Fibroblast of the aortic adventitia (primary cell): ENCODE measurements around the gene THAP5. TPM values are rescaled to one million over a fixed set of nuclear protein-coding genes. Genes with fewer than 3 reads are reported as not detected.
A peak's percentile ranks its signal among the peaks of the same experiment; 100 is the strongest.

ENCODE experiments used
- DNase-seq: peaks from one replicate; pipeline ENCODE4 v3.0.0-alpha.2; 2010; ENCODE audit warnings: low read depth
- H3K4me3 ChIP-seq: 2 replicates; pipeline ENCODE4 v1.5.1; 2011; ENCODE audit warnings: low read depth, mild to moderate bottlenecking, control low read depth, low read length, moderate library complexity
- total RNA-seq: library from RNA; depleted of rRNA; stranded (reverse); fragments of >200 nt; gene quantifications from 2 replicates; pipeline ENCODE4 v1.2.3, GENCODE V29; 2012; ENCODE audit warnings: low replicate concordance
- TF ChIP-seq, protein P1 (sequence below): IDR thresholded peaks from 2 replicates; pipeline ENCODE4 v1.5.1; 2011; ENCODE audit warnings: mild to moderate bottlenecking, low read length, control low read depth, inconsistent platforms; ENCODE audit not compliant: insufficient read depth

Gene THAP5
- total RNA-seq, result 20.5 and 39.6 TPM in 2 replicates

GRCh38 chr7:108569381-108570145 is at the start of gene THAP5, which contains the start of gene DNAJB9:
TSS of gene THAP5 (minus strand) at chr7:108569706. CDS start at chr7:108569569, 137 bp downstream.
TSS of gene DNAJB9 (plus strand) at chr7:108569874. CDS start at chr7:108571727, 1,853 bp downstream.
- H3K4me3 ChIP-seq, result peak within 1 kb of the TSS; percentile 92
- TF ChIP-seq, protein P1, sequence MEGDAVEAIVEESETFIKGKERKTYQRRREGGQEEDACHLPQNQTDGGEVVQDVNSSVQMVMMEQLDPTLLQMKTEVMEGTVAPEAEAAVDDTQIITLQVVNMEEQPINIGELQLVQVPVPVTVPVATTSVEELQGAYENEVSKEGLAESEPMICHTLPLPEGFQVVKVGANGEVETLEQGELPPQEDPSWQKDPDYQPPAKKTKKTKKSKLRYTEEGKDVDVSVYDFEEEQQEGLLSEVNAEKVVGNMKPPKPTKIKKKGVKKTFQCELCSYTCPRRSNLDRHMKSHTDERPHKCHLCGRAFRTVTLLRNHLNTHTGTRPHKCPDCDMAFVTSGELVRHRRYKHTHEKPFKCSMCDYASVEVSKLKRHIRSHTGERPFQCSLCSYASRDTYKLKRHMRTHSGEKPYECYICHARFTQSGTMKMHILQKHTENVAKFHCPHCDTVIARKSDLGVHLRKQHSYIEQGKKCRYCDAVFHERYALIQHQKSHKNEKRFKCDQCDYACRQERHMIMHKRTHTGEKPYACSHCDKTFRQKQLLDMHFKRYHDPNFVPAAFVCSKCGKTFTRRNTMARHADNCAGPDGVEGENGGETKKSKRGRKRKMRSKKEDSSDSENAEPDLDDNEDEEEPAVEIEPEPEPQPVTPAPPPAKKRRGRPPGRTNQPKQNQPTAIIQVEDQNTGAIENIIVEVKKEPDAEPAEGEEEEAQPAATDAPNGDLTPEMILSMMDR, result no peak

GRCh38 chr7:108618056-108618455 is 48.5 kb upstream of the THAP5 start:
- DNase-seq, result no peak
- TF ChIP-seq, protein P1, result no peak
- H3K4me3 ChIP-seq, result no peak overlapping the region

More at GRCh38 chr7:108569381-108570145, at the start of gene THAP5, which contains the start of gene DNAJB9:
- DNase-seq, result peak; percentile 99

- TF ChIP-seq, protein P1, result no peak
- H3K4me3 ChIP-seq, result no peak overlapping the region
- no peak for DNase-seq
These were observed 45.4 kb upstream of the THAP5 start for GRCh38 chr7:108614896-108615295.

GRCh38 chr7:108613949-108614381 is 44.5 kb upstream of the THAP5 start:
- TF ChIP-seq, protein P1, result no peak
- DNase-seq, result no peak
- no peak overlapping the region for H3K4me3 ChIP-seq

GRCh38 chr7:108613147-108613948 is 43.8 kb upstream of the THAP5 start:
- peak; percentile 61 for DNase-seq
- TF ChIP-seq, protein P1, result peak; percentile 50
- no peak overlapping the region for H3K4me3 ChIP-seq

DNA sequence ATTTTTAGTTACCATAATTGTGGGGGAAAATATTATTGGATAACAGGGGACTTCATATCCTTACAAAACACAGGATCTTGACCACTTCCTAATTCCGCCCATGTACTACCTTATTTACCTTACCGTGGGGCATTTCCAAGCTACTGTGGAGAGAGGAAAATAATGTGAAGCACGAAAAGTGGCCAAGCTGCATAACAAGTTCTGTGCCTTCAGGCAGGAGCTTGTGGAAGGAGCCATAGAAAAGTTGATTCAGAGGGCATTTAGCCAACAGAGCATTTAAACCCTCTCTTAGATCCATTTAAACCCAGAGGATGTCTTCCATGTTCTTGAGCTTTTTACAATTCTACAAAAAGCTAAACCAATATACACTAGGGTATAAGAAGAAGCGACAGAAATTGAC is 41.8 kb upstream of the THAP5 start:
- TF ChIP-seq, protein P1, result no peak
- DNase-seq, result no peak
- no peak overlapping the region for H3K4me3 ChIP-seq
